Tibial nerve (tissue), 4 donors: ENCODE measurements around the gene TMEM214. TPM values are rescaled to one million over a fixed set of nuclear protein-coding genes. Genes with fewer than 3 reads are reported as not detected.
"Not testable (repeated sequence)": the region's sequence is repeated elsewhere in the genome, so short reads cannot be mapped to it uniquely, and the experiment has no call there.

Experiments used
- DNase-seq, 2 donors: peaks; one replicate each; pipeline ENCODE4 v3.0.0-alpha.2; 2019; ENCODE audit warnings: low spot score in 2 of 2
- H3K27ac ChIP-seq, 4 donors: fragments of 200-600 bp; sonication (generic) in 3 of 4; one replicate each; pipeline ENCODE4 v1.5.1; 2017 to 2019; ENCODE audit warnings: mild to moderate bottlenecking in 1 of 4
- H3K27me3 ChIP-seq, 2 donors: fragments of 200-600 bp; sonication (generic) in 1 of 2; one replicate each; pipeline versions ENCODE4 v1.5.1 to v1.6.0; 2017 to 2019
- H3K36me3 ChIP-seq, 3 donors: fragments of 200-600 bp; sonication (generic); one replicate each; pipeline ENCODE4 v1.5.1; 2018 to 2019
- H3K4me1 ChIP-seq, 4 donors: fragments of 200-600 bp; sonication (generic) in 3 of 4; one replicate each; pipeline ENCODE4 v1.5.1; 2017 to 2019
- H3K4me3 ChIP-seq, 4 donors: fragments of 200-600 bp; sonication (generic) in 3 of 4; one replicate each; pipeline ENCODE4 v1.5.1; 2017 to 2019; ENCODE audit warnings: mild to moderate bottlenecking in 1 of 4, moderate library complexity in 1 of 4
- H3K9me3 ChIP-seq, 4 donors: fragments of 200-600 bp; sonication (generic) in 3 of 4; one replicate each; pipeline ENCODE4 v1.5.1; 2017 to 2019
- CTCF ChIP-seq, 5 experiments: fragments of 200-600 bp in 3 of 5; fragments of 450-650 bp in 2 of 5; sonication (generic) in 3 of 5; IDR thresholded peaks; one replicate each; pipeline ENCODE4 v1.5.1; 2016 to 2019; ENCODE audit warnings: antibody characterized with exemption in 5 of 5, mild to moderate bottlenecking in 3 of 5, moderate library complexity in 2 of 5
- EP300 ChIP-seq, 2 donors: sonication (generic); formaldehyde crosslinking; IDR thresholded peaks; one replicate each; pipeline ENCODE4 v1.6.1; 2017; ENCODE audit warnings: antibody characterized with exemption in 2 of 2, mild to moderate bottlenecking in 1 of 2
- POLR2A ChIP-seq, 2 donors: fragments of 450-650 bp; IDR thresholded peaks; one replicate each; pipeline ENCODE4 v1.6.1; 2017; ENCODE audit warnings: antibody characterized with exemption in 2 of 2, mild to moderate bottlenecking in 2 of 2, moderate library complexity in 2 of 2
- WGBS, 2 donors: methylation state at CpG; one replicate each; pipeline ENCODE4 v1.1.5; 2018; 5-methylcytosine and 5-hydroxymethylcytosine counted together
- total RNA-seq, 4 donors: library from RNA; depleted of rRNA; stranded (reverse); fragments of >200 nt; gene quantifications; one replicate each; pipeline ENCODE4 v1.1.0, GENCODE V29; 2016

TMEM214 gene
- total RNA-seq, 4 donors from 2014 or later, result 45.7 to 71.4 (median 53.4) TPM

GRCh38 chr2:27072920-27073319, 40.2 kb downstream of the TMEM214 start:
- Histone ChIP-seq H3K4me1 (peaks cover 0 to 70% (median 25%) of the 10 kb centered on the region in 4 donors), H3K9me3 (no peaks in the 10 kb centered on the region), H3K36me3 (peaks cover 0 to 18% (median 0%) of the 10 kb centered on the region in 3 donors), H3K27ac (peak overlapping the region; percentile 81 to 98 (median 93)), H3K4me3 (no peak overlapping the region), H3K27me3 (no peaks in the 10 kb centered on the region)
- DNase-seq, result no peak
- TF ChIP-seq EP300 (IDR thresholded peaks at IDR 0.05) (no peak), POLR2A (IDR thresholded peaks at IDR 0.05) (no peak), CTCF (IDR thresholded peaks at IDR 0.05) (no peak)
- WGBS, 2 donors, result 66 to 69% methylated on average over 5 of the region's 5 CpGs

GRCh38 chr2:27073782-27074181, 41.0 kb downstream of the TMEM214 start:
- peaks cover 0 to 10% (median 0%) of the 10 kb centered on the region in 3 donors for H3K36me3 ChIP-seq
- H3K27ac ChIP-seq, result peak overlapping the region in 2 of 4 donors; percentile 57 to 71
- H3K4me1 ChIP-seq, result peaks cover 0 to 70% (median 28%) of the 10 kb centered on the region in 4 donors
- H3K27me3 ChIP-seq, result no peaks in the 10 kb centered on the region
- TF ChIP-seq CTCF (IDR thresholded peaks at IDR 0.05) (no peak), POLR2A (IDR thresholded peaks at IDR 0.05) (no peak), EP300 (IDR thresholded peaks at IDR 0.05) (no peak)
- no peak overlapping the region for H3K4me3 ChIP-seq
- no peaks in the 10 kb centered on the region for H3K9me3 ChIP-seq
- no peak for DNase-seq
- 19 to 23% methylated on average over 2 of the region's 2 CpGs for WGBS, 2 donors

DNA sequence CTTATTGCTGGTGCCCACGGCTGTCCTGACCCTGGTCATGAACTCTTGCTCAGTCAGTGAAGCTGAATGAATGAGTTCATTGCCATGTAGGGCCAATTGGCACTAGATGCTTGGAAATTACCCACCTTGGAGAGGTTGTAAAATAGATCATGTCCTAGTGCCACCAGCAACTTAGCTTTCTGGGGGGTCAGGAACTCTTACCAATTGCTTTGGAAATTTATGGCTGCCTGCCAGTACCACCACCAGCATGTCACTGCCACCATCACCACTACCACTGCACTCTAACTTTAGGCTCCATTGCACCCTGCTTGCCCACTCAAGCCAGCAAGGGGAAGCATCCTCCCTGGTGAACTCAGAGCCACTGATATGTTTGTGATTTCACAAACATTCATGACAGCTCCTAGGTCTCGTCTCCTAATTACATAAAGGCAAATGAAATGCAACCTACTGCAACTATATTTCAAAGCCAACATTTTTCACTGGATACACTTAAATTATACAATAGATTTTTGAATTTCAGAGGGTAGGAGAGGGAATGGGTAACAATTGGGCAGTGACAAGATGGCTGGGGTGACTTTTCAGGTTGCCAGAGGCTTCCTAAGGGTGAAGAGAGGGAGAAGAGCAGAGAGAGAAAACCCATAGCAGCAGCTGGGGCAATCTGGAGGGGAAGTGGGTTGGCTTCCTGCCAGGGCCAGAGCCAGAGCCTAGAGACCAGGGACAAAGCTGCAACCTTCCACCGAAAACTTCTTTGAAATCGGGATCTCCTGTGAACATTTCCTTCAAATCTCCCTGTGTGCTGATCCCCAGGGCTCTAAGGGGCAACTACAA, 42.2 kb downstream of the TMEM214 start:
- Histone ChIP-seq H3K27ac (no peak overlapping the region), H3K27me3 (no peaks in the 10 kb centered on the region), H3K9me3 (no peaks in the 10 kb centered on the region), H3K36me3 (no peaks in the 10 kb centered on the region), H3K4me3 (no peak overlapping the region), H3K4me1 (peaks cover 0 to 70% (median 36%) of the 10 kb centered on the region in 4 donors)
- DNase-seq, result no peak
- WGBS, 2 donors, result 54 to 59% methylated on average over 4 of the region's 4 CpGs
- TF ChIP-seq CTCF (IDR thresholded peaks at IDR 0.05), result no peak
- no peak for TF ChIP-seq EP300 (IDR thresholded peaks at IDR 0.05)

DNA sequence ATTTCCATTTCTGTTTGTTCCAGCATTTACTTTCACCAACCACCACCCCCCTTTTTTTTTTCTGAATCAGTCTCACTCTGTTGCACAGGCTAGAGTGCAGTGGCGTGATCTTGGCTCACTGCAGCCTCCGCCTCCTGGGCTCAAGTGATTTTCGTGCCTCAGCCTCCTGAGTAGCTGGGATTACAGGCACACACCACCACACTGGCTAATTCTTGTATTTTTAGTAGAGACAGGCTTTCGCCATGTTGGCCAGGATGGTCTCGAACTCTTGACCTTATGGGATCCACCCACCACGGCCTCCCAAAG, 42.8 kb downstream of the TMEM214 start:
- H3K4me1 ChIP-seq, result peaks cover 0 to 70% (median 36%) of the 10 kb centered on the region in 4 donors
- WGBS, 2 donors, result 80 to 84% methylated on average over 6 of the region's 6 CpGs

GRCh38 chr2:27076323-27076722, 43.6 kb downstream of the TMEM214 start:
- DNase-seq, result no peak
- TF ChIP-seq POLR2A (IDR thresholded peaks at IDR 0.05) (no peak), EP300 (IDR thresholded peaks at IDR 0.05) (no peak), CTCF (IDR thresholded peaks at IDR 0.05) (no peak)
- Histone ChIP-seq H3K4me3 (no peak overlapping the region), H3K9me3 (no peaks in the 10 kb centered on the region), H3K27me3 (no peaks in the 10 kb centered on the region), H3K27ac (peak overlapping the region in 1 of 4 donors; percentile 94), H3K4me1 (peaks cover 0 to 75% (median 38%) of the 10 kb centered on the region in 4 donors), H3K36me3 (no peaks in the 10 kb centered on the region)
- 86 to 88% methylated on average over 4 of the region's 4 CpGs for whole genome bisulfite sequencing, 2 donors

More for the DNA sequence above, 42.8 kb downstream of the TMEM214 start:
- H3K27me3 ChIP-seq, DNase-seq, H3K9me3 ChIP-seq, H3K36me3 ChIP-seq, H3K4me3 ChIP-seq: not testable (repeated sequence)
- peak overlapping the region in 1 of 4 donors; percentile 94 for H3K27ac ChIP-seq
